GM23338 (cell line): ENCODE results near the gene ACOXL. TPM values are rescaled to one million over a fixed set of nuclear protein-coding genes. Genes with fewer than 3 reads are reported as not detected.

Source experiments
- ATAC-seq: fragments of 200-7000 bp; cut with Tn5 transposase; 3 replicates; pipeline ENCODE4 v1.9.1; 2020
- DNase-seq: peaks from one replicate; pipeline ENCODE4 v3.0.0-alpha.2; 2015; ENCODE audit warnings: low spot score
- H2AFZ ChIP-seq: fragments of 200-600 bp; sonication (generic); 2 replicates; pipeline ENCODE4 v1.8.0; 2016; ENCODE audit warnings: antibody characterized with exemption, mild to moderate bottlenecking, moderate library complexity
- H3F3A ChIP-seq: fragments of 200-600 bp; sonication (generic); replicated peaks from 2 replicates; pipeline ENCODE4 v1.8.0; 2017; ENCODE audit warnings: antibody characterized with exemption, mixed run types, low read depth
- H3K27ac ChIP-seq: fragments of 200-600 bp; sonication (generic); 2 replicates; pipeline ENCODE4 v1.6.1; 2016; ENCODE audit warnings: low read depth
- H3K27me3 ChIP-seq: fragments of 200-600 bp; sonication (generic); 2 replicates; pipeline ENCODE4 v1.8.0; 2016; ENCODE audit warnings: mild to moderate bottlenecking, mixed run types, moderate library complexity; ENCODE audit not compliant: insufficient read depth
- H3K36me3 ChIP-seq: fragments of 200-600 bp; sonication (generic); 2 replicates; pipeline ENCODE4 v1.8.0; 2016; ENCODE audit warnings: mild to moderate bottlenecking; ENCODE audit not compliant: insufficient read depth
- H3K4me1 ChIP-seq: fragments of 200-600 bp; sonication (generic); 2 replicates; pipeline ENCODE4 v1.8.0; 2016; ENCODE audit warnings: mild to moderate bottlenecking, moderate library complexity; ENCODE audit not compliant: insufficient read depth
- H3K4me2 ChIP-seq: fragments of 200-600 bp; sonication (generic); 2 replicates; pipeline ENCODE4 v1.7.1; 2017; ENCODE audit warnings: mixed run types
- H3K4me3 ChIP-seq: fragments of 200-600 bp; sonication (generic); 2 replicates; pipeline ENCODE4 v1.6.1; 2016; ENCODE audit warnings: mixed run types
- H3K79me2 ChIP-seq: fragments of 200-600 bp; sonication (generic); replicated peaks from 2 replicates; pipeline ENCODE4 v1.8.0; 2017; ENCODE audit warnings: mild to moderate bottlenecking; ENCODE audit not compliant: insufficient read depth
- H3K9me2 ChIP-seq: fragments of 200-600 bp; sonication (generic); 2 replicates; pipeline ENCODE4 v1.8.0; 2017; ENCODE audit not compliant: insufficient read depth
- H4K20me1 ChIP-seq: fragments of 200-600 bp; sonication (generic); replicated peaks from 2 replicates; pipeline ENCODE4 v1.8.0; 2017; ENCODE audit warnings: mild to moderate bottlenecking; ENCODE audit not compliant: insufficient read depth
- H3K27ac Mint-ChIP-seq: 2 replicates; pipeline ENCODE4 v1.8.0; 2020; ENCODE audit warnings: inconsistent platforms, mild to moderate bottlenecking, moderate library complexity, mixed read lengths
- H3K27me3 Mint-ChIP-seq: 3 replicates; pipeline ENCODE4 v1.8.0; 2022; ENCODE audit warnings: low read depth, mild to moderate bottlenecking, moderate library complexity, mixed read lengths, inconsistent platforms; ENCODE audit not compliant: insufficient read depth, poor library complexity
- H3K36me3 Mint-ChIP-seq: 3 replicates; pipeline ENCODE4 v1.8.0; 2021; ENCODE audit warnings: low read depth, mild to moderate bottlenecking, inconsistent platforms, moderate library complexity, mixed read lengths
- H3K4me1 Mint-ChIP-seq: 3 replicates; pipeline ENCODE4 v1.8.0; 2020; ENCODE audit warnings: mild to moderate bottlenecking, inconsistent platforms, mixed read lengths
- H3K4me3 Mint-ChIP-seq: 3 replicates; pipeline ENCODE4 v1.8.0; 2021; ENCODE audit warnings: moderate library complexity, mild to moderate bottlenecking, inconsistent platforms, mixed read lengths
- H3K9me3 Mint-ChIP-seq: 3 replicates; pipeline ENCODE4 v1.8.0; 2020; ENCODE audit warnings: moderate library complexity, mild to moderate bottlenecking, inconsistent platforms, mixed read lengths
- CTCF ChIP-seq, 2 experiments: fragments of 200-600 bp in 1 of 2; sonication (generic) in 1 of 2; conservative IDR thresholded peaks; 2 replicates each; pipeline versions ENCODE4 v1.5.1 to v1.6.1; 2016 to 2017; ENCODE audit warnings: antibody characterized with exemption in 2 of 2, low read depth in 2 of 2, mild to moderate bottlenecking in 2 of 2, moderate library complexity in 1 of 2
- EZH2 ChIP-seq: fragments of 200-600 bp; sonication (generic); IDR thresholded peaks from one replicate; pipeline ENCODE4 v1.8.0; 2017; ENCODE audit warnings: antibody characterized with exemption, mild to moderate bottlenecking, low read depth; ENCODE audit not compliant: unreplicated experiment
- EZH2phosphoT487 ChIP-seq: fragments of 200-600 bp; sonication (generic); IDR thresholded peaks from one replicate; pipeline ENCODE4 v1.8.1; 2018; ENCODE audit warnings: antibody characterized with exemption; ENCODE audit not compliant: unreplicated experiment
- JUNB ChIP-seq: IDR thresholded peaks from one replicate; pipeline ENCODE4 v1.6.1; 2016; ENCODE audit warnings: antibody characterized with exemption; ENCODE audit not compliant: unreplicated experiment
- POLR2AphosphoS5 ChIP-seq: IDR thresholded peaks from 2 replicates; pipeline ENCODE4 v1.6.1; 2016; ENCODE audit warnings: antibody characterized with exemption, low read depth
- polyA plus RNA-seq: library from polyadenylated mRNA; unstranded; fragments of >200 nt; fragmentation: Nextera tagmentation; extraction: Ambion mirVana; gene quantifications from 2 replicates; pipeline ENCODE4 v1.2.1, GENCODE V29; 2016
- total RNA-seq: library from RNA; depleted of rRNA; stranded (reverse); fragments of >200 nt; shearing (Covaris generic); gene quantifications from 2 replicates; pipeline ENCODE4 v1.2.3, GENCODE V29; 2014

ACOXL gene
- total and polyA plus RNA-seq, 2 experiments from 2014 or later, result 9.0 to 14.7 TPM

GRCh38 chr2:111116011-111116746 lies 383.8 kb downstream of the ACOXL start:
- peaks cover 54% of the 10 kb centered on the region for H3K27me3 ChIP-seq
- Mint-ChIP-seq H3K4me3 (no peak overlapping the region), H3K27me3 (peaks cover 40% of the 10 kb centered on the region)

GRCh38 chr2:111116843-111117597 lies 384.6 kb downstream of the ACOXL start:
- H3K4me2 ChIP-seq, result peak overlapping the region; percentile 98
- Mint-ChIP-seq H3K9me3 (no peaks in the 10 kb centered on the region), H3K4me1 (peaks cover 20% of the 10 kb centered on the region), H3K36me3 (no peaks in the 10 kb centered on the region), H3K4me3 (peak overlapping the region; percentile 74), H3K27ac (no peak overlapping the region), H3K27me3 (peaks cover 47% of the 10 kb centered on the region)
- H3K36me3 ChIP-seq, result no peaks in the 10 kb centered on the region
- no peak overlapping the region for H3K27ac ChIP-seq
- ATAC-seq, result peak; percentile 64
- no peaks in the 10 kb centered on the region for H3K9me2 ChIP-seq
- H3K27me3 ChIP-seq, result peaks cover 62% of the 10 kb centered on the region
- H4K20me1 ChIP-seq, result no peaks in the 10 kb centered on the region
- H2AFZ ChIP-seq, result 0 out of 2 replicates have a peak overlapping the region, but pooled peaks have one; percentile 3
- H3K79me2 ChIP-seq, result peaks cover 11% of the 10 kb centered on the region
- TF ChIP-seq EZH2phosphoT487, result no peak
- TF ChIP-seq POLR2AphosphoS5, result 0 out of 2 replicates have a peak, but pooled peaks have one; percentile 22
- peak; percentile 65 for TF ChIP-seq EZH2
- peak; percentile 80 to 95 for TF ChIP-seq CTCF (conservative IDR thresholded peaks at IDR 0.05; ENCODE audit: low read depth in 2 of 2)
- peaks cover 10% of the 10 kb centered on the region; the same call in 1 of the 2 replicates for H3F3A ChIP-seq
- peak overlapping the region; percentile 93 for H3K4me3 ChIP-seq
- H3K4me1 ChIP-seq, result no peaks in the 10 kb centered on the region; the same call in 1 of the 2 replicates
- DNase-seq, result peak; percentile 95

More at GRCh38 chr2:111116011-111116746, 383.8 kb downstream of the ACOXL start:
- no peaks in the 10 kb centered on the region for H3K9me2 ChIP-seq
- peaks cover 2% of the 10 kb centered on the region; the same call in 1 of the 2 replicates for H3K79me2 ChIP-seq
- no peak overlapping the region for H3K27ac Mint-ChIP-seq
- no peak overlapping the region for H2AFZ ChIP-seq
- peak overlapping the region; percentile 98; the same call in 1 of the 2 replicates for H3K4me2 ChIP-seq
- no peaks in the 10 kb centered on the region for H3K36me3 ChIP-seq
- H3F3A ChIP-seq, result peaks cover 10% of the 10 kb centered on the region; the same call in 1 of the 2 replicates
- H3K4me3 ChIP-seq, result peak overlapping the region; percentile 93; the same call in 1 of the 2 replicates
- no peaks in the 10 kb centered on the region; the same call in 1 of the 2 replicates for H3K4me1 ChIP-seq
- DNase-seq, result no peak
- H3K36me3 Mint-ChIP-seq, result no peaks in the 10 kb centered on the region
- no peak overlapping the region for H3K27ac ChIP-seq
- peaks cover 20% of the 10 kb centered on the region for H3K4me1 Mint-ChIP-seq
- ATAC-seq, result no peak
- no peaks in the 10 kb centered on the region for H3K9me3 Mint-ChIP-seq
- no peaks in the 10 kb centered on the region for H4K20me1 ChIP-seq
- no peak for TF ChIP-seq JUNB
